ENCODE measurements around the gene TSPAN11. TPM values are rescaled to one million over a fixed set of nuclear protein-coding genes. Genes with fewer than 3 reads are reported as not detected.
"Not testable (repeated sequence)": the region's sequence is repeated elsewhere in the genome, so short reads cannot be mapped to it uniquely, and the experiment has no call there.

TSPAN11 gene
- total and polyA plus RNA-seq, 2 donors (not counting 3 experiments of a cell fraction or from before 2014, with no cell fraction given), result 2.1 to 3.9 TPM

DNA sequence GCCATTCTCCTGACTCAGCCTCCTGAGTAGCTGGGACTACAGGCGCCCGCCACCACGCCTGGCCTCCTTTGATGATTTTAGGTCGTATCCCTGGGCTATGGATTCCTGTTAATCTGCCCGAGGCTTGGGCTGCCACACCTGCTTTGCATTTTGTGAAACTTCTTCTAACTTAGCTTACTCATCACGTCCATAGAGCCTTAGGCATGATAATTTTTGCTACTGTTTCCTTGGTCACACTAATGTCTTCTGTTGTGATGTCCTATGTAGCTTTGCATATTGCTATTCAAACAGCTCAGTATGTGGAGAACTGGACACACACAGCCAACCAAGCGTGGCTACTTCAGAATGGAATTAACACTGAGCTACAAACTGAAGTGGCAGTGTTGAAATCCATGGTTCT is 99.7 kb downstream of the TSPAN11 start:
- Histone ChIP-seq H3K79me2 (ENCODE audit: control insufficient read depth, insufficient read depth, low read length) (no peaks in the 10 kb centered on the region), H3K27ac (ENCODE audit: insufficient read depth, low read depth, low read length) (no peak overlapping the region), H3K9ac (replicated peaks; ENCODE audit: extremely low read depth, insufficient read depth, low read length) (no peak overlapping the region), H3K27me3 (ENCODE audit: control insufficient read depth in 2 of 2, insufficient read depth in 2 of 2, low read length in 2 of 2) (no peaks in the 10 kb centered on the region), H4K20me1 (replicated peaks; ENCODE audit: control insufficient read depth, extremely low read depth, insufficient read depth, low read length) (no peaks in the 10 kb centered on the region), H3K9me3 (replicated peaks; ENCODE audit: control insufficient read depth, insufficient read depth, low read length) (no peaks in the 10 kb centered on the region), H3K36me3 (ENCODE audit: control insufficient read depth in 2 of 2, extremely low read depth in 1 of 2, insufficient read depth in 2 of 2, low read length in 2 of 2) (no peaks in the 10 kb centered on the region), H3K4me2 (ENCODE audit: insufficient read depth, low read length) (no peak overlapping the region), H2AFZ (ENCODE audit: low read depth, low read length) (no peak overlapping the region), H3K4me1 (ENCODE audit: control insufficient read depth, extremely low read depth, insufficient read depth, low read length) (peaks cover 20% of the 10 kb centered on the region), H3K4me3 (replicated peaks in 1 of 3; ENCODE audit: insufficient read depth in 1 of 3, low read depth in 1 of 3, low read length in 3 of 3) (no peak overlapping the region), H3K9me1 (replicated peaks; ENCODE audit: control insufficient read depth, extremely low read depth, insufficient read depth, low read length) (no peaks in the 10 kb centered on the region)
- dilution Hi-C loops (cut with MboI; ENCODE audit: extremely low pct_ligation_motif_present, low sequenced_read_pairs), result no loop called here
- POLR2A ChIA-PET, result interaction anchor here (0.7 kb wide), 1 partner anchor 578 kb away, joined by 6 read pairs; no protein-coding TSS in a partner anchor
- TF ChIP-seq JUN (IDR thresholded peaks at IDR 0.05; ENCODE audit: borderline replicate concordance, insufficient read depth, insufficient read length, low read depth) (no peak), FOS (IDR thresholded peaks at IDR 0.05; ENCODE audit: borderline replicate concordance, insufficient read depth, low read length) (no peak), POLR2AphosphoS5 (IDR thresholded peaks at IDR 0.05; ENCODE audit: insufficient read depth, low read depth, low read length) (no peak), EZH2 (IDR thresholded peaks at IDR 0.05; ENCODE audit: borderline replicate concordance, low read depth, low read length, severe bottlenecking) (no peak), MYC (IDR thresholded peaks at IDR 0.05; ENCODE audit: low read depth, low read length) (no peak), POLR2A (IDR thresholded peaks at IDR 0.05; ENCODE audit: low read depth, low read length) (no peak), GATA2 (IDR thresholded peaks at IDR 0.05; ENCODE audit: insufficient read depth, insufficient read length, low read depth, low read length) (no peak)
- TF ChIP-seq, protein P1, sequence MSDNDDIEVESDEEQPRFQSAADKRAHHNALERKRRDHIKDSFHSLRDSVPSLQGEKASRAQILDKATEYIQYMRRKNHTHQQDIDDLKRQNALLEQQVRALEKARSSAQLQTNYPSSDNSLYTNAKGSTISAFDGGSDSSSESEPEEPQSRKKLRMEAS (IDR thresholded peaks at IDR 0.05; ENCODE audit: insufficient read depth, insufficient read length), result no peak
- TF ChIP-seq, protein P2, sequence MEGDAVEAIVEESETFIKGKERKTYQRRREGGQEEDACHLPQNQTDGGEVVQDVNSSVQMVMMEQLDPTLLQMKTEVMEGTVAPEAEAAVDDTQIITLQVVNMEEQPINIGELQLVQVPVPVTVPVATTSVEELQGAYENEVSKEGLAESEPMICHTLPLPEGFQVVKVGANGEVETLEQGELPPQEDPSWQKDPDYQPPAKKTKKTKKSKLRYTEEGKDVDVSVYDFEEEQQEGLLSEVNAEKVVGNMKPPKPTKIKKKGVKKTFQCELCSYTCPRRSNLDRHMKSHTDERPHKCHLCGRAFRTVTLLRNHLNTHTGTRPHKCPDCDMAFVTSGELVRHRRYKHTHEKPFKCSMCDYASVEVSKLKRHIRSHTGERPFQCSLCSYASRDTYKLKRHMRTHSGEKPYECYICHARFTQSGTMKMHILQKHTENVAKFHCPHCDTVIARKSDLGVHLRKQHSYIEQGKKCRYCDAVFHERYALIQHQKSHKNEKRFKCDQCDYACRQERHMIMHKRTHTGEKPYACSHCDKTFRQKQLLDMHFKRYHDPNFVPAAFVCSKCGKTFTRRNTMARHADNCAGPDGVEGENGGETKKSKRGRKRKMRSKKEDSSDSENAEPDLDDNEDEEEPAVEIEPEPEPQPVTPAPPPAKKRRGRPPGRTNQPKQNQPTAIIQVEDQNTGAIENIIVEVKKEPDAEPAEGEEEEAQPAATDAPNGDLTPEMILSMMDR (IDR thresholded peaks at IDR 0.05; ENCODE audit: extremely low read depth in 1 of 2, insufficient read depth in 1 of 2, low read depth in 1 of 2, low read length in 2 of 2), result no peak
- CTCF ChIA-PET, result interaction anchor here (1.3 kb wide), 1 partner anchor 144 kb away, joined by 3 read pairs; no protein-coding TSS in a partner anchor
- DNase-seq (ENCODE audit: low read depth, low spot score) (no peak), FAIRE-seq (no peak)
- no TSS peak for BruUV-seq (replicated peaks)
- intact Hi-C loops (cut with micrococcal nuclease), result no loop called here

DNA sequence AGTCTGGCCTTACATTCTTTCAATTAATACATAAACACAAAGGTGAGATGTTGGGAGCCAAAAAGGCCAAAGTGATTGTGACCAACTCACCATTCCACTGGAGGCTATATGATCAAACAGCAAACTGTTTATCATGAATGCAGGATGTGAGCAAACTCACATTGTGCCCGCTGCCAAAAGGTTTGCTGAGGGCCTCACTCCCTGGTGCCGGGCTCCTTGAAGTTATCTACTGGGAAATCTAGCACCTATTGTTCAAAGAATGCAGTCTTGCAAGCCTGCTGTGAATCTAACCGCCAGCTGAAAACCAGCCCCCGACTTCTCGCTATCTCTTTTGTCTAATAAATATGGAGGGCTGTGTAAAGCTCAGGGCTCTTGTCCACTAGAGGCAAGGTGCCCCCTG is 100.5 kb downstream of the TSPAN11 start:
- intact Hi-C loops (cut with micrococcal nuclease); H3K36me3 ChIP-seq (ENCODE audit: control insufficient read depth in 2 of 2, extremely low read depth in 1 of 2, insufficient read depth in 2 of 2, low read length in 2 of 2); POLR2A ChIA-PET; H3K27me3 ChIP-seq (ENCODE audit: control insufficient read depth in 2 of 2, insufficient read depth in 2 of 2, low read length in 2 of 2); H4K20me1 ChIP-seq (replicated peaks; ENCODE audit: control insufficient read depth, extremely low read depth, insufficient read depth, low read length); H3K4me3 ChIP-seq (replicated peaks in 1 of 3; ENCODE audit: insufficient read depth in 1 of 3, low read depth in 1 of 3, low read length in 3 of 3); H3K9me1 ChIP-seq (replicated peaks; ENCODE audit: control insufficient read depth, extremely low read depth, insufficient read depth, low read length); H3K9ac ChIP-seq (replicated peaks; ENCODE audit: extremely low read depth, insufficient read depth, low read length); DNase-seq (ENCODE audit: low read depth, low spot score); H2AFZ ChIP-seq (ENCODE audit: low read depth, low read length); FAIRE-seq; H3K4me2 ChIP-seq (ENCODE audit: insufficient read depth, low read length); H3K79me2 ChIP-seq (ENCODE audit: control insufficient read depth, insufficient read depth, low read length); H3K27ac ChIP-seq (ENCODE audit: insufficient read depth, low read depth, low read length); dilution Hi-C loops (cut with MboI; ENCODE audit: extremely low pct_ligation_motif_present, low sequenced_read_pairs); BruUV-seq (replicated peaks); H3K9me3 ChIP-seq (replicated peaks; ENCODE audit: control insufficient read depth, insufficient read depth, low read length): not testable (repeated sequence)
- peaks cover 16% of the 10 kb centered on the region for H3K4me1 ChIP-seq (ENCODE audit: control insufficient read depth, extremely low read depth, insufficient read depth, low read length)
- CTCF ChIA-PET, result interaction anchor here (1.3 kb wide), 1 partner anchor 144 kb away, joined by 3 read pairs; no protein-coding TSS in a partner anchor
